Pancreas (tissue), 10 donors: ENCODE results near the gene MUC5B. TPM values are rescaled to one million over a fixed set of nuclear protein-coding genes. Genes with fewer than 3 reads are reported as not detected.

ENCODE experiments used
- ATAC-seq, 4 donors: fragments of 200-7000 bp; cut with Tn5 transposase; one replicate each; pipeline versions ENCODE4 v1.8.0 to v1.9.1; 2020; ENCODE audit warnings: mild to moderate bottlenecking in 4 of 4, moderate library complexity in 4 of 4
- DNase-seq, 6 donors: peaks; one replicate each; pipeline ENCODE4 v3.0.0-alpha.2; 2020
- FAIRE-seq: peaks from 2 replicates; lab custom pipeline; 2012; peaks lifted over from hg19 to GRCh38; lab: Jason Lieb, UNC
- H3K27ac ChIP-seq, 4 donors: fragments of 200-600 bp; sonication (generic); 1 replicate in 3 of 4; 2 replicates in 1 of 4; pipeline versions ENCODE4 v1.5.0 to v1.8.0; 2020
- H3K27me3 ChIP-seq, 4 donors: fragments of 200-600 bp; one replicate each; pipeline ENCODE4 v1.8.0; 2021
- H3K36me3 ChIP-seq, 3 donors: fragments of 200-600 bp; sonication (generic) in 1 of 3; one replicate each; pipeline versions ENCODE4 v1.5.0 to v1.8.0; 2020 to 2021
- H3K4me1 ChIP-seq, 3 donors: fragments of 200-600 bp; one replicate each; pipeline ENCODE4 v1.8.0; 2021
- H3K4me3 ChIP-seq, 4 donors: fragments of 200-600 bp; sonication (generic) in 2 of 4; one replicate each; pipeline versions ENCODE4 v1.5.0 to v1.8.0; 2020 to 2021
- H3K9me3 ChIP-seq, 4 donors: fragments of 200-600 bp; one replicate each; pipeline ENCODE4 v1.8.0; 2021
- WGBS, 2 donors: extraction: QIAGEN DNeasy Blood & Tissue Kit; methylation state at CpG; one replicate each; pipeline ENCODE4 v1.1.7; 2013; 5-methylcytosine and 5-hydroxymethylcytosine counted together
- intact Hi-C, 3 donors: fragments of 100-400 bp; cut with DNase I; formaldehyde crosslinking; loops; one replicate each; pipeline versions ENCODE4 v1.11.1 to v1.14.2; 2022
- polyA plus RNA-seq, 2 donors: library from polyadenylated mRNA; stranded (reverse); fragments of 200-250 nt; gene quantifications; one replicate each; pipeline ENCODE4 v1.2.3, GENCODE V29; 2013
- total RNA-seq, 6 donors: library from RNA; stranded (reverse); fragmentation: NEBNext Ultra II Directional in 4 of 6; extraction: Animal tissue kit (Norgen Biotek cat#: 25700) in 4 of 6; gene quantifications; one replicate each; pipeline versions ENCODE4 v1.2.1 to v1.2.4, GENCODE V29; 2021 to 2023
- TF ChIP-seq, protein P1 (sequence below), 4 donors: fragments of 200-600 bp; sonication (generic) in 3 of 4; IDR thresholded peaks; one replicate each; pipeline versions ENCODE4 v1.5.0 to v1.8.0; 2021; ENCODE audit warnings: antibody characterized with exemption in 4 of 4
- donor health status: healthy with polysubstance abuse.
- donor health status: DM: no; HTN: no; CAD: no; lungs with moderate emphysema.
- donor health status: DM: no; HTN: no; CAD: no.
- donor health status: control.
- donor health status: control.
- donor health status: Bipolar disorder and iron deficiency.
- donor health status: DM: yes; HTN: yes; CAD: no.
- donor health status: DM: no; HTN: no; CAD: no.
- donor health status: DM: no; HTN: no; CAD: no.
- donor health status: DM: yes; HTN: yes; CAD: no.

Gene MUC5B
- total and polyA plus RNA-seq, 8 donors, result 5.1 to 65.4 (median 15.1) TPM

DNA sequence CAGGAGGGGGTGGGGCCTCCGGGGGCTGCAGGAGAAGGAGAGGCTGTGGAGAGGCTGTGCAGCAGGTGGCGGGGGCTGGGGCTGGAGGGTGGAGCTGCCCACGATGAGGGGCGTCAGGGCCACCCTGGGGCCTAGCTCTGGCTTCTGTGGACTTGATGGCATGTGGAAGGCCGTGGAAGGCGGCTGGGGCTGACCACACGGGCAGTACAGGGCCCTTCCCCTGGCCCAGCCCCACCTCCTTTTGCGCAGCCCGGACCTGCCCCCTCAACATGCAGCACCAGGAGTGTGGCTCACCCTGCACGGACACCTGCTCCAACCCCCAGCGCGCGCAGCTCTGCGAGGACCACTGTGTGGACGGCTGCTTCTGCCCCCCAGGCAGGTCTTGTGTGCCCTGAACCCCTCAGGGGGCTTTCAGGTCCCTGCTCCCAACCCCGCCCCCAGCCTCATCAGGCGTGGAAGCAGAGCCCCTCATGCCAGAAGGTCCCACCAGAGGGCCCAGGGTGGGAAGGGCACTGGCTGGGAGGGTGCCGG lies 6.1 kb downstream of the MUC5B start:
- Histone ChIP-seq H3K4me1 (no peaks in the 10 kb centered on the region), H3K4me3 (no peak overlapping the region), H3K27ac (no peak overlapping the region), H3K27me3 (no peaks in the 10 kb centered on the region), H3K36me3 (no peaks in the 10 kb centered on the region), H3K9me3 (no peaks in the 10 kb centered on the region)
- peak in 3 of 6 donors; percentile 20 to 61 (median 48) for DNase-seq
- intact Hi-C loops, result no loop called here
- WGBS, 2 donors, result 58 to 66% methylated on average over 18 of the region's 18 CpGs
- no peak for ATAC-seq
- TF ChIP-seq, protein P1, sequence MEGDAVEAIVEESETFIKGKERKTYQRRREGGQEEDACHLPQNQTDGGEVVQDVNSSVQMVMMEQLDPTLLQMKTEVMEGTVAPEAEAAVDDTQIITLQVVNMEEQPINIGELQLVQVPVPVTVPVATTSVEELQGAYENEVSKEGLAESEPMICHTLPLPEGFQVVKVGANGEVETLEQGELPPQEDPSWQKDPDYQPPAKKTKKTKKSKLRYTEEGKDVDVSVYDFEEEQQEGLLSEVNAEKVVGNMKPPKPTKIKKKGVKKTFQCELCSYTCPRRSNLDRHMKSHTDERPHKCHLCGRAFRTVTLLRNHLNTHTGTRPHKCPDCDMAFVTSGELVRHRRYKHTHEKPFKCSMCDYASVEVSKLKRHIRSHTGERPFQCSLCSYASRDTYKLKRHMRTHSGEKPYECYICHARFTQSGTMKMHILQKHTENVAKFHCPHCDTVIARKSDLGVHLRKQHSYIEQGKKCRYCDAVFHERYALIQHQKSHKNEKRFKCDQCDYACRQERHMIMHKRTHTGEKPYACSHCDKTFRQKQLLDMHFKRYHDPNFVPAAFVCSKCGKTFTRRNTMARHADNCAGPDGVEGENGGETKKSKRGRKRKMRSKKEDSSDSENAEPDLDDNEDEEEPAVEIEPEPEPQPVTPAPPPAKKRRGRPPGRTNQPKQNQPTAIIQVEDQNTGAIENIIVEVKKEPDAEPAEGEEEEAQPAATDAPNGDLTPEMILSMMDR (IDR thresholded peaks at IDR 0.05), result no peak
- FAIRE-seq, result no peak

DNA sequence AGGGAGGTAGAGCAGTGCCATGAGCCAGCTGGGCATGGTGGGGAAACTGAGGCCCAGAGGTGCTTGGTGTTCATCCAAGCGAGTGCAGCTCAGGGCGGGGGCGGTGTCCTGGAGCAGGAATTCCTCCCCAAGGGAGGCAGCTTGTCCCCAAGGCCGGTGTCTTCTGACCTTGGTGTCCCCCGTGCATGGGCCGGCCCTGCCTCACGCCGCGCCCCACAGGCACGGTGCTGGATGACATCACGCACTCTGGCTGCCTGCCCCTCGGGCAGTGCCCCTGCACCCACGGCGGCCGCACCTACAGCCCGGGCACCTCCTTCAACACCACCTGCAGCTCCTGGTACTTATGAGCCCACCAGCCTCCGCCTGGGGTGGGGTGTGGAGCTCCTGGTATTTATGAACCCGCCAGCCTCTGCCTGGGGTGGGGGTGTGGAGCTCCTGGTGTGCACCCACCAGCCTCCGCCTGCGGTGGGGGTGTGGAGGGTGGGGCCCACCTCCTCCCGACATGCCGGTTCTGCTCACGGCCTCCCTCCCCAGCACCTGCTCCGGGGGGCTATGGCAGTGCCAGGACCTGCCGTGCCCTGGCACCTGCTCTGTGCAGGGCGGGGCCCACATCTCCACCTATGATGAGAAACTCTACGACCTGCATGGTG lies 6.7 kb downstream of the MUC5B start:
- no peak for ATAC-seq

DNA sequence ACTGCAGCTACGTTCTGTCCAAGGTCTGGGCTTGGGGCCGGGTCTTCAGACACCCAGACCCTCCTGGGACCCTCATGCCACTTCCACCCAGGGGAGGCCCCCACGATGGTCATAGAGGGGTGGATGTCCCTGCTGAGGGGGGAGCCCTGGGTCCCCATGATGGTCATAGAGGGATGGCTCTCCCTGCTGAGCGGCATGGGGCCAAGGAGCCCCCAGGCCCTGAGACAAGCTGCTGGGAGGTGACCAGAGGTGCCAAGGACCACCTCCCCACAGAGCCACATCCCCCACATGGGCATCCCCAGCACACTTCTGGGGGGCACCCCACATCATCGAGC lies 7.2 kb downstream of the MUC5B start:
- Histone ChIP-seq H3K27me3 (no peaks in the 10 kb centered on the region), H3K9me3 (no peaks in the 10 kb centered on the region), H3K36me3 (no peaks in the 10 kb centered on the region), H3K4me1 (no peaks in the 10 kb centered on the region), H3K27ac (no peak overlapping the region), H3K4me3 (no peak overlapping the region)
- FAIRE-seq, result no peak
- peak in 1 of 6 donors; percentile 58 for DNase-seq
- ATAC-seq, result no peak
- 62 to 70% methylated on average over 5 of the region's 5 CpGs for WGBS, 2 donors
- intact Hi-C loops, result no loop called here
- TF ChIP-seq, protein P1 (IDR thresholded peaks at IDR 0.05), result no peak

More for the DNA sequence above, 6.7 kb downstream of the MUC5B start:
- FAIRE-seq (no peak), DNase-seq (peak in 3 of 6 donors; percentile 32 to 72 (median 55))
- WGBS, 2 donors, result 54 to 60% methylated on average over 25 to 27 of the region's 27 CpGs
- Histone ChIP-seq H3K4me1 (no peaks in the 10 kb centered on the region), H3K4me3 (no peak overlapping the region), H3K27me3 (no peaks in the 10 kb centered on the region), H3K27ac (no peak overlapping the region), H3K36me3 (no peaks in the 10 kb centered on the region), H3K9me3 (no peaks in the 10 kb centered on the region)
- intact Hi-C loops, result no loop called here
- TF ChIP-seq, protein P1 (IDR thresholded peaks at IDR 0.05), result no peak

DNA sequence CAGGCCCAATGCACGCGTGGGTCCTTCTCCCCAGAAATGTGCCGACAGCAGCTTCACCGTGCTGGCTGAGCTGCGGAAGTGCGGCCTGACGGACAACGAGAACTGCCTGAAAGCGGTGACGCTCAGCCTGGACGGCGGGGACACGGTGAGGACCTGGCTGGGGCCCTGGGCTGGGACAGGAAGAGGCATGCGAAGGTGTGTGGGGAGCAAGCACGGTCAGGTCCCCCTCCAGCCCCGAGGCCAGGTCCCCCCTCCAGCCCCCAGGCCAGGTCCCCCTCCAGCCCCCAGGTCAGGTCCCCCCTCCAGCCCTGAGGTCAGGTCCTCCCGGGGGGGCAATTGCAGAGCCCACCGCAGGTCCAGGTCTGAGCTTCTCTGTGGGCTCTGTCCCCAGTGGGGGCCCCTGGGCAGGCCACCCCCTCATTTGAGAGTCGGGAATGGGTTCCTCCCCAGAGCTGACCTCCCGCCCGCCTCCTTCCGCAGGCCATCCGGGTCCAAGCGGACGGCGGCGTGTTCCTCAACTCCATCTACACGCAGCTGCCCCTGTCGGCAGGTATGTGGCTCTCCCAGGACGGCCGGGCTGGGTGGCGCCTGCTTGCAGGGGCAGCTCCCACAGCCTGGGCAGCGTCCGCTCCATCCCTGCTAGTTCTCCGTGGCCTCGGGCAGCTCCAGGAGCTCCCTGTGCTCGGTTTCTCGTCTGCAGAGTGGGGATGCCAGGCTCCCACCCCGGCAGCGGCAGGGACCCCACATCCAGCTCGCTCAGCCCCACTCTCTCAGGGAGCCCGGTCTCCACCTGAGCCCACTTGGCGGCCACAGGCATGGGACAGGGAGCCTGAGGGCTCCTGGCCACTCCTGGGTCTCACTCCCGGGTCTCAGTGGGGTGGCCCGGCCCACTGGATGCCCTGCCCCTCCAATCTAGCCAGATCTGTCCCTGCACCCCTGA lies 7.9 kb downstream of the MUC5B start:
- Histone ChIP-seq H3K4me3 (no peak overlapping the region), H3K36me3 (no peaks in the 10 kb centered on the region), H3K4me1 (no peaks in the 10 kb centered on the region), H3K27me3 (no peaks in the 10 kb centered on the region), H3K27ac (no peak overlapping the region), H3K9me3 (no peaks in the 10 kb centered on the region)
- TF ChIP-seq, protein P1 (IDR thresholded peaks at IDR 0.05), result no peak
- intact Hi-C loops, result no loop called here
- DNase-seq, result peak in 3 of 6 donors; percentile 21 to 78 (median 49)
- 55 to 60% methylated on average over 41 to 45 of the region's 45 CpGs for WGBS, 2 donors
- ATAC-seq, result no peak
- no peak for FAIRE-seq
